ENCODE results near the gene SLIT1.

Gene SLIT1

DNA sequence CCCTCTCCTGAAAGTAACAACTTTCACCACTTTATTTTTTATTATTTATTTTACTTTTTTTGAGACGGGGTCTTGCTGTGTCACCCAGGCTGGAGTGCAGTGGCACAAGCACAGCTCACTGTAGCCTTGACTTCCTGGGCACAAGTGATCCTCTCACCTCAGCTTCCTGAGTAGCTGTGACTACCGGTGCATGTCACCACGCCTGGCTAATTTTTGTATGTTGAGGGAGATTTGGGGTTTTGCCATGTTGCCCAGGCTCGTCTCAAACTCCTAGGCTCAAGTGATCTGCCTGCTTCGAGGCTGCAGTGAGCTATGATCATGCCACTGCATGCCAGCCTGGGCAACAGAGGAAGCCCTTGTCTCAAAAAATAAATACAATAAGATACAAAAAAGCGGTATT is 14.9 kb upstream of the SLIT1 start:
- no peak for DNase-seq

DNA sequence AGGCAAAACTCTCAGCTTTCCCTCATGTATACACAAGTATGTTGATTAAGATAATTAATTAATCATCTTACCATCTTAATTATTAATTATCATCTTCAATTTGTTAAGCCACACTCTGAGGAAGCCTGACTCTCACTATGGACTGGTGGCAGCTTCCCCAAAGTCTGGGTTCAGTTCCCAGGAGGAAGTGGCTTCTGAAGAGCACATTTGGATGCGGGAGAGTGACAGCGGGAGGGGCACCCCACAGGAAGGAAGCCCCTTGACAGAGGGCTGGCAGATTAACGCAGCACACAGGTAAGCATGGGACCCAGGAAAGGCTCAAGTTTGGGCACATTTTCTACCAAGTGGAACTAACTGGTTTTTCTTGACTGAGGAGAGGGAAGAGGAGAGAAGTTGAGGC is 13.4 kb upstream of the SLIT1 start:
- DNase-seq = no peak

DNA sequence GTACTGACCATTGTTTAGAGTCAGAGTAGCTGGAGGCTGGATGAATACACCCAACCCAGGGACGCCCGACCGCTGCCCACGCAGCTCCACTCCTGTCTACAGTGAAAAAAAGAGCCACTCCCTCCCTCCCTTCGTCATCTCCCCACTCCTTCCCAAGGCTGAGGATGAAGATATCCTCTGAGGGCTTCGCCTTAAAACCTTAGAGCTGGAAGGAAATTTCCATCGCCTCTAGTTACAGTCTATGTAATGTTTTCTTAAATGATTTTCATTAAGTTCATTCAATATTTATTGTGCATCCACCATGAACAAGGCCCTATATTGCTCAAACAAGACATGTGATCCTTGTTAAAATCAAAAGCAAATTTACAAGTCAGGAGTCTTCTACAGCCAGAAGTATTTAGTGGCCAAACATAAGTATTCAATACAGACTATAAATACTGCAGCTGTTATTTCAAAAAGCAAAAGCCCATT is 11.3 kb upstream of the SLIT1 start:
- no peak for DNase-seq

DNA sequence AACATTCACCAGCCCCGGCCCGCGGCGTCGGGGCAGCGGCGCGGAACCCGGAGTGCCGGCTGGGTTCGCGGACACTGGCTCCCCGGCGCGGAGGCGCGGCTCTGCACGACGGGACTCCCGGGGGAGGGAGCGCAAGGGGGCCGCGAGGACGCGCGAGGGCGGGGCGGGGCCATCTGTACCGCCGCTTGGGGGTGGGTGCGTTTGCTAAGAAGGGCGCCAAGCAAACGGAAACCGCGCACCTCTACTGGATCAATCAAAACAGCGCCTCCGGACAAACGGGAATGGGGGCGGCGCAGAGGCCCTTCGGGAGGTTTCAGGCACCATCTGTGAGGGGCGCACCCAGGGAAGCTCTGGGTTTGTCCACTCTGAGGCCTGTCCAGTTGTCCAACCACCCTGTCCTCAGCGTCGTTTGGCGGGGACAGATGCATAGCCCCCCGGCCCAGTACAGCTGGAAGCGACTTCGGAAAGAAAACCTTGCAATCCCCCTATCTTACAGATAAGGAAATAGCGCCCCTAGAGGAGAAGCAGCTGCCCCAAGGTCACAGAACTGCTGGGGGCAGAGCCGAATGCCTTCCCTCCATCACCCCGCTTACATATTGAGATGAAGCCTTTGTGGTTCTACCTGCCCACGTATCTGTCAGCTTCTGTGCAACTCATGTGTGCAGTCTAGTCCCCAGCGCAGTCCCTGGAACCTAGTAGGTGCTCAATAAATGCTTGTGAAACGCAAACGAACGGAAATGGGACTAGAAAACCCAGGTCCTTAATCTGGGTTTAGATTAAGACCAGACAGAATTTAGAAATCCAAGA is 10.7 kb upstream of the SLIT1 start:
- peak; percentile 41 for DNase-seq

DNA sequence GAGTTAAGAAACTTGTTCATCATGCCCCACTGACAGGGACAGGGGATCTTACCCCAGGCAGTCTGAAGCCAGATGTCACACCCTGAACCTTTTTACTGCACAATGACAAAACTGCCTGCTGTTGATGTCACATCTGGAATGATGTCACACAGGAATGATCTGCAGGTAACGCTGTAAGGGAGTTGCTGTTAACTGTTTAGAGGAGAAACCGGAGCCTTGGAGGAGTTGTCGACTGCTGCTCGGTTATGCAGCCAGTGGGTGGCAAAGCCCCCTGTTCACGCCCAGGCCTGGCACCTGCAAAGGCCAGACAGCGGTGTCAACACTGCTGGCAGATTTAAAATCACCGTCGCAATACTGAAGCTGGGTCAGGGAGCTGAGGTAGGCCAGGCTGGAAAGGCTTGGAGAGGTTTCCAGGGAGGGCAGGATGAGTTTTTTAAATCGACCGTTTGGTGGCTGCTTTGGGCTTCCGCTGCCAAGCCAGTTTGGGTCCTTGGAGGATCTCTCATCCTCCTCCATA is 10.0 kb upstream of the SLIT1 start:
- DNase-seq = no peak

DNA sequence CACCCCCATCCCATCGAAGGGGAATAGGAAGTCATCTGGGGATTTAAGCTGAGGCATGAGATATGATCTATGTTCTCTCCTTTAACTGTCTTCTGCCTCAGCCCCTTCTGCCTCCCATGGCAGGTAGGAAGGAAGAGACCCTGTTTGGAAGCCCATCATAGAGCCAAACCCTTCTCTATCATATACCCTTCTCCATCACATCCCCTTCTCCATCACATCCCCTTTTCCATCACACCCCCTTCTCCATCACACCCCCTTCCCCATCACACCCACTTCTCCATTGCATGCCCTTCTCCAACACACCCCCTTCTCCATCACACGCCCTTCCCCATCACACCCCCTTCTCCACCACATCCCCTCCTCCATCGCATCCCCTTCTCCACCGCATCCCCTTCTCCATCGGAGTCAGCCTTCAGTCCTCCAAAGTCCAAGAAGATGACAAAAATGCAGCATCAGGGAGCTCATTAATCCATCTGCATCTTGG is 7.2 kb upstream of the SLIT1 start:
- no peak for DNase-seq

DNA sequence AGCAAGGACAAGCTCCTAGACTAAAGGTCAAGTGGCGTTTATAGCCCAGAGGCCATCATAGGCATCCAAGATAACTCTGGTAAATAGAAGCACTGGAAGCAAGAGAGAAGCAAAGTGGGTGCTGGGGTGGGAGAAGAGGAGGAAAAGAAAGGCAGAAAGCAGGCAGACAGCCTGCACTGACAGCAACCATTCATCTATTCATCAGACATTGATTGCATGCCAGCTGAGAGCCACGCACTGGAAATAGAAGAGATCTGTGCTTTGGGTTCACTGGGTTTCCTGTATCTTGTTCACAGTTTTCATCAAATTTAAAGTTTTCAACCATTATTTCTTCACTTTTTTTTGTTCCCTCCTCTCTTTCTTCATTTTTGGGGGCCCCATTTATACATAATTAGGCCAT is 4.7 kb upstream of the SLIT1 start:
- DNase-seq = no peak

DNA sequence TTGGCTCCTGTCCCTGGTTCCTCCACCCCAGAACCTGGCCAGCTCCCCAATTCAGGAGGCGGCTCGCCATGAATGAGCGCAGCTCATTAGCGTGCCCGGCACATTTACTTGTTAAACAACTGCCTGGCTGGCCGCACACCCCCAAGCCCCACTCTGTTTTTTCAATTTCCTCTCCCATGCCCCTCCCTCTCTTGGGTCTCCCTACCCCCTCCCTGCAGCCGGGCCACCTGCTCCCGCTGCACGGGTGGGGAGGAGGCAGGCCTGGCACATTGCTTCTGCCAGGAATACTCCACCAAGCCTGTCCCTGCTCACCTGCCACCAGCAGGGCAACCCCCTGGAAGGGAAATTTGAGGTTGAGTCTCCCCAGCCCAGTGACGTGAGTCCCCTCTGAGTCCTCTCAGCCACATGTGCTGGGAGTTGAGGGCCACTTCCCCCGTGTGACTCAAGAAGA is 2.5 kb upstream of the SLIT1 start:
- no peak for DNase-seq

DNA sequence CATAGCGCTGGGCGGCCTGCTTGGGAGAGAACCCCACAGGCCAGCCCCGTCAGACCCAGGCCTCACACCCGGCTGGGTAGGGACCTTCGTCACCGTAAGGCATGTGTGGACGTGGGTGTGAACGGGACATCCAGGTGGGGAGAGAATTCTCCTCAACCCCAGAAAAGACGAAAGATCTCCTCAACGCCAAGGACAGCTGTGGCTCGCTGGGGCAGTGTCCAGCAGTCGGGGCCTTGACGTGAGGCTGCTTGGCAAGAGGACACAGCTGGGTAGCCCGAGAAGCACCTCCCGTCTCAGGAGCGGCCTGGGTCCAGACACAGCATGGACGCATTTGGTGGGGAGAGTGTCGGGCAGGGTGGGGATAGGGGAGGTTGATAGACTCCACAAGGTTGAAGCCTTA is 1.2 kb upstream of the SLIT1 start:
- no peak for DNase-seq

DNA sequence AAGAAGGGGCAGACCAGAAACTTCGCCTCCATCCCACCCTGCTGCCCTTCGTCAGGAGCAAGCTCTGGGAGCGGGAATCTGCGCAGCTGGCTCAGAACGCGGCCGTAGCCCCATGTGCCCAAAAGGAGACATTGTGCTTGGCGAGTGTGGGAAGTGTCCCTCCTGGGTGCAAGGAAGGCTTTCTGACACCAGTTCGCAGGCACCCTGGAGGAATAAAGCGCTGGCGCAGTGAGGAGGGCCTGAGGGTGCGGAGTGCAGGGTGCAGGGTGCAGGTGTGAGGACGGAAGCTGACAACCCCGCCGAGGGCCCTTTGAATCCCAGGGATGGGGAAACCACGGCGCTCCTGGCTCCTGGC is 811 bp downstream of the SLIT1 start:
- no peak for DNase-seq

DNA sequence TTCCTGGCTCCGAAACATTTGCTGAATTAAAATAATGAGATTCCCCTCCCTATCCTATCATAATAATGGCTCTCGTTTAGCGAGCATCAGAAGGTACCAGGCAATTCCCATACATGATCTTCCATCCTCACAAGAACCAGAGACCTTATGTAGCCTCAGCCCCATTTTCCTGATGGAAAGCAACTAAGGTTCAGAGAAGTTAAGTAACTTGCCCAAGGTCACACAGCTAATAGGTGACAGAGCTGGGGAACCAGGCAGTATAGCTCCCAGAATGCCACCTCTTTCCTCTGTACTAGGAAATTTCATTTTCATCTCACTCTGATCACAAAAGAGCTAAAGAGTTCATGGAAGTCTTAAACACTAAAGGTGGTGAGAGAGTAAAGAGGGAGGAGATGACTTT is 2.4 kb downstream of the SLIT1 start:
- no peak for DNase-seq

DNA sequence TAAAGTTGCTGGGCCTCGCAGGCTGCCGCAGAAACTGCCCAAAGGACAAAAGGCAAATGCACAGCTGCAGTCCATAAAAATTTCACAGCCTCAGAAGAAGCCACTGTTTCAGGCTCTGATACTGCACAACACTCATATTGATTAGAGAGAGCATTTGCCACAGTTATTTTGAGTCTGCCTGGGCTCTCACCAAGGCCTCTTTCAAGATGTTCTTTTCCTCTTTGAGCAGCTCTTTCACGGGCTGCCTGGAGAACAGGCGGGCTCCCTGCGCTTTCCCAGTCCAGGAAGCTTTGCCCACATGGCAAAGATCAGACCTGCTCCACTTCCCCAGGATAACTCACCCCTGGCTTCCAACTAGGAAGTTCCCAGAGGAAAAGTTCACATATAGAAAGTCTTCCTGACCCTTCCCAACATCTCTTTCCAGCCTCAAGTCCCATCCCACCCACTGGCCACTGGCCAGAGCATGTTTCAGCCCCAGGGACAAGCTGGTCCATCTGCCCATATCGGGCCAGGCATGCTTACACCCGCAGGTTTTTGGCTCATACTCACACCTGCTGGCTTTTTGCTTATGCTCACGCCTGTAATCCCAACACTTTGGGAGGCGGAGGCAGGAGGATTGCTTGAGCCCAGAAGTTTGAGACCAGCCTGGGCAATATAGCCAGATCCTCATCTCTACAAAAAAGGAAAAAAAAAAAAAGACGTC is 3.3 kb downstream of the SLIT1 start:
- no peak for DNase-seq

DNA sequence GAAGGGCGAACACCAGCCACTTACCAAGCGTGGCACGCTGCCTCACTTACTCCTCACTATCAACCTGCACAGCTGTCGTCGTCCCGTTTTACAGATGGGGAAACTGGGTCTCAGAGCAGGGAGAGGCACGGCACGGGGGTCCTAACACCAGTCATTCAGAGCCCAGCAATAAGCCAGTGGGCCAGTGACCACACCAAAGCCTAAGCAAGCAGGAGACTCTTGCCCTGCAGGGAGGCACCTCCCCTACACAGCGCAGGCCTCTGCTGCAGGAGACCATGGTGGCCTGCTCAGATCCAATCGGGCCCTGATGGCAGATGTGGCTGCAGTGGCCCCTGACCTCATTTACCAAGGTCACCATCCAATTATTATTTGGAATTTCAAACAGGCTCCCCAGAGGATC is 4.8 kb downstream of the SLIT1 start:
- no peak for DNase-seq

DNA sequence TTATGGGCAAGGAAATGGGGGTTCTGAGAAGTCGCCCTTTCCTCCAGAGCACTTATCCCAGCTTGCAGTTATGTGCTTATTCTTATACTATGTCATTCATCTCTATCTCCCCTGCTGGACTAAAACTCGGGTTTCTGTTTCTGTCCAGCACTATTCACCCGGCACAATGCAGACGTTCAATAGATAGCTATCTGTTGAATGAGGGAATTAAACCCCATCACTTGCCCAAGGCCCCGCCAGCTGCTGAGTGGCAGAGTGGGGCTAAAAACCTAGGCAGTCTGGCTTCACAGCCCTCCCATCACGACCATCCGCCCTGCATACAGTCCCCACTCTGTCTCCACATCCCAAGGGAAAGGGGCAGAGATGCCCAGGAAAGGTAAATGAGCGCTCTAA is 5.4 kb downstream of the SLIT1 start:
- no peak for DNase-seq

DNA sequence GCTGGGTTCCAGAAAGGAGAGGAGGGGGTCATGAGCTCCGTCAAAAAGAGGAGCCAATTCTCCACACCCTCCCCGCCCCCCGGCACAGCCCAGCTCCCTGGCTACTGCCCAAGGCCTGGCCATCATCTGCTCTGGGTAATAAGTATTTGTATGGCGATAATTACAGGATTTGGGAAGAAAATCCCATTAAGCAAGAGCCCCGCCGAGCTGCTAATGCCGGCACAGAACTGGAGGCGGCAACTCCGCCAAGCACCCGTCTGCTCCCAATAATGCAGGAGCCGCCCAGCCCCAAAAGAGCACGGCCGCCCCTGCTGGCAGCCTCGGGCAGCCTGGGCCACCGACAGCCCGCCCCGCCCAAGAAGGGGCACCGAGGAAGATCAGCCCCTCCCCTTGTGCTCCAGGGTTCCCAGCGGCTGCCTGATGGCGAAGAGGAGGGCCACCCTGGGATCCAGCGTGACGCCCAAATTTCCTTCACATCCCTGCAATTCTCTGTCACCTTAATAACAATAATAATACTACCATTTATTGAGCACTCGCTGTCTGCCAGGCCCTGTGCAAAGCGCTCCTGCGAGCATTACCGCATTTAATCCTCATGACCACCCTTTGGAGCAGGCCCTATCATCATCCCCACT is 5.9 kb downstream of the SLIT1 start:
- peak; percentile 49 for DNase-seq

DNA sequence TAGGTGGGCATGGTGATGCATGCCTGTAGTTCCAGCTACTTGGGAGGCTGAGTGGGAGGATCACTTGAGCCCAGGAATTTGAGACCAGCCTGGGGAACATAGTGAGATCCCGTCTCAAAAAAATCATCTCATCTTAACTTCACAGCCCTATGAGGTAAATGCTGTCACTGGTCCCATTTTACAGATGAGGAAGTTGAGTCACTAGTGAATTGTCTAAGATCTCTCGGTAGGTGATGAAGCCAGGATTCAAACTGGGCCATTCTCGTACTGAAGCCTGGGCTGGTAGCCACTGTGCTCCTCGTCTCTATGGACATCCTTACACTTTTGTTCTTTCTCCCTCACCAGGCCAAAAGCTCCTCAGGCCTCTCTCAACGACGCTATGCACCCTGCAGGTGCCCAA is 6.4 kb downstream of the SLIT1 start:
- no peak for DNase-seq

DNA sequence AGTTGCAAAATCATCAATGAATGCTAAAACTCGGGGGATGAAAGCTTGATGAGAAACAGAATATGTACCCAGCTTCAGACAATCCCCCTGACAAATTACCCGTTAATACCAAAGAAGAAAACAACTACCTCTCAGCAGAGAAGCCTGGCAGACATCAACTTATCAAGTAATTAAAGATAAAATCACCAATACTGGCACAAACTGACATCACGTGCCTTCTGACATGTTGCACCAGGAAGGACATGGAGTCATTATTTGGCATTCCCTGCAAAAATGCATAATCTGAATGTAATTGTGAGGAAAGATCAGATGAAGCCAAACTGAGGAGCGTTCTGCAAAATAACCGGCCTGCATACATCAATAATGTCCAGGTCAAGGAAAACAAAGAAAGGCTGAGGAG is 7.7 kb downstream of the SLIT1 start:
- DNase-seq = no peak

DNA sequence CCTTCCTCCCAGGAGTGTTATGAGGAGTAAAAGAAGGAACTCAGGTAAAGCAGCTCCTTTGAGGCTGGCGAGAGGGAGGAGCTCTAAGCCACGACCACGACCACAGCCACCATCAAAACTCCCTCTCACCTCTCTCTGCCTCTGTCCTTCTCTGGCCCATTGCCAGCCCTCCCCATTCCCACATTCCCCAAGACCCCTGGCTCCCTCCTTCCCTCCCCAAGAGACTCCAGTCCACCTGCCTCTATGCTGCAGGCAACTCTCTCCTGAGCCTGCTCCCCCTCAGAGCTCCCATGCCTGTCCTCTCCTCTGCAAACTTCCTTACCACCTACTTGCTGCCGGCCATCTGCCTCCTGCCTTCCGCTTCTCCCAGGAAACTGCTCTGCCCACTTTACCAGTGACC is 9.5 kb downstream of the SLIT1 start:
- DNase-seq = no peak

DNA sequence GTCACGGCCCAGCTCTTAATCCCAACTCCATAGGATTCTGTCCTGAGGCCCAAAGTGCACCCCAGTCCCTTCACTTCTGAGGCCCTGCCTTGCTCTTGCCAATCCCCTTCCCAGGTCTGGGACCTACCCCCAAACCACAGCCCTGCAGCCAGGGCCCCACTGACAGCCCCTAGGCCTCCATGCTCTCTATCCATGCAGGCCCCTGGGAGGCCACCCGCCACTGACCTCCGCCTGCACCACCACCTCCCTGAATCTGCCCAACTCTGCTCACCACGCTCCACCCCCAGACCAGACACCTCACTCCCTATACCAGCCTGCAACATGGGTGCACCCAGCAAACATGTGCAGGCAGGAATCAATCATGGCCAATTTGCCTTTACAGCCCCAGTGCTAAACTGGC is 10.2 kb downstream of the SLIT1 start:
- DNase-seq = no peak

DNA sequence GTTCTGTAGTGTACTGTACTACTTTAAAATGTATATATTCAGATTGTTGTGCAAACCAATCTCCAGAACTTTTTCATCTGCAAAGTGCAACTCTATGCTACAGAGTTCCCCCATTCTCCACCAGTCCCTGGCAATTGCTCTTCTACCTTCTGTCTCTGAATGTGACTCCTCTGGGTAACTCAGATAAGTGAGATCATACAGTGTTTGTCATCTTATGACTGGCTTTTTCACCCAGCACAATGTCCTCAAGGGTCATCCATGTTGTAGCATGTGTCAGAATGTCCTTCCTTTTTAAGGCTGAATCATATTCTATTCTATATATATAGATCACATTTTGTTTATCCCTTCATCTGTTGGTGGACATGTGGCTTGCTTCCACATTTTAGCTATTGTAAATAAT is 10.8 kb downstream of the SLIT1 start:
- no peak for DNase-seq

DNA sequence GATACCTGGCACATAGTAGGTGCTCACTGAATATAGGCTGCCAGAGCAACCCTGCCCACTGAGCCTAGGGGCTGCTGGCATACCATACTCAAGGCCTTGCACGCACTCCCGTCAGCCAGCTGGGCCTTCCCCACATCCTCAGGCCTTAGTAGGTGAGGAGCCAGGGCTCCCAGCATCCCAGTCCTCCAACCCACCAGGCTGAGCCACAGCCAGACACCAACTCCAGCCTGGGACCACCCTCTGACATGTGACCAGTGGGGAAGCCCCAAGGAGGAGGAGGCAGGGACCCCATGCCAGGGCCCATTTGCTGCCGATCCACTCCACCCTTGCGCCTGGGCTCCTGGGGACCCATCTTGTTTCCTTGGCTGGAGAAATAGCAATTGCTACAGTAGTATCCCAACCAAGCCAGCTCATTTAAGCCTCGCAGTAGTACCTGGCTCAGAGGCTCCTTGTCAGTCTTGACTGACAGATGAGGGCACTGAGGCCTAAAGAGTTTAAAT is 11.4 kb downstream of the SLIT1 start:
- no peak for DNase-seq

DNA sequence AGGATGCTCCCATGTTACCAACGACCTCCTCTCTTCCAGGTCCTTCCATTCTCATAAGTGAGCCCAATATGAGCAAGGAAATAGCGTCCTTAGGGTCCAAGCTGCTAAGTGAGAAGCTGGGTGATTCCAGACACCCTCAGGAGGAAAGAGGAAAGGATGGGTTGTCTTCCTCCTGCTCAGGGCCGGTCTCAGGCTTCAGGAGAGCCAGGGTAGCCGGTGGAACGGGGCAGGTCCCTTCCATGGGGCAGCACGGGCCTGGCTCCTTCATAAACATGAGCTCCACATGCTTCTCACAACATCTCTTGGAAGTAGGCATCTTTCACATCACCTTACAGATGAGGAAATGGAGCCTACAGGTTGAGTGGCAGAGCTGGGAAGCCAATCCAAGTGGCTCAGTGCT is 12.7 kb downstream of the SLIT1 start:
- DNase-seq = no peak

DNA sequence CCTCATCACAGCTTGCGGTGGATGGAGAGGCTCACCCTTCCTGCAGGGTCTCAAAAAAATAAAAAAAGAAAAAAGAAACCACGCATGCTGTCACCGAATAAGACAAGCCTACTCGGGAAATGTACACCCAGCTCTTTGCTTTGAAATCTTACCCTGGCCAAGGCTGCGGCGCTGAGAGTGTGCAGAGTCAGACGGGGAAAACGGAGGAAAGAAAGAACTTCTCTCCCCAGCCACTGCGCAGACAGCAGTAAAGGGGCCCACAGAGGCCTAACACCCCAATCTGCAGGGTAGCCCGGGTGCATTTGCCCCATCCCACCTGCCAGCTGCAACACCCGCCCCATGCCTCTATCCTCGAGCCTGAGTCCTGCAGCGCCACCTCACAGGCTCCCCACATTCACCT is 14.8 kb downstream of the SLIT1 start:
- no peak for DNase-seq
